GF-D8 (cell line): ENCODE data around the gene ATOSA.
A peak's percentile ranks its signal among the peaks of the same experiment; 100 is the strongest.

Experiments
- DNase-seq: peaks from one replicate; lab custom pipeline; 2025; lab: John Stamatoyannopoulos, UW

Gene ATOSA, protein sequence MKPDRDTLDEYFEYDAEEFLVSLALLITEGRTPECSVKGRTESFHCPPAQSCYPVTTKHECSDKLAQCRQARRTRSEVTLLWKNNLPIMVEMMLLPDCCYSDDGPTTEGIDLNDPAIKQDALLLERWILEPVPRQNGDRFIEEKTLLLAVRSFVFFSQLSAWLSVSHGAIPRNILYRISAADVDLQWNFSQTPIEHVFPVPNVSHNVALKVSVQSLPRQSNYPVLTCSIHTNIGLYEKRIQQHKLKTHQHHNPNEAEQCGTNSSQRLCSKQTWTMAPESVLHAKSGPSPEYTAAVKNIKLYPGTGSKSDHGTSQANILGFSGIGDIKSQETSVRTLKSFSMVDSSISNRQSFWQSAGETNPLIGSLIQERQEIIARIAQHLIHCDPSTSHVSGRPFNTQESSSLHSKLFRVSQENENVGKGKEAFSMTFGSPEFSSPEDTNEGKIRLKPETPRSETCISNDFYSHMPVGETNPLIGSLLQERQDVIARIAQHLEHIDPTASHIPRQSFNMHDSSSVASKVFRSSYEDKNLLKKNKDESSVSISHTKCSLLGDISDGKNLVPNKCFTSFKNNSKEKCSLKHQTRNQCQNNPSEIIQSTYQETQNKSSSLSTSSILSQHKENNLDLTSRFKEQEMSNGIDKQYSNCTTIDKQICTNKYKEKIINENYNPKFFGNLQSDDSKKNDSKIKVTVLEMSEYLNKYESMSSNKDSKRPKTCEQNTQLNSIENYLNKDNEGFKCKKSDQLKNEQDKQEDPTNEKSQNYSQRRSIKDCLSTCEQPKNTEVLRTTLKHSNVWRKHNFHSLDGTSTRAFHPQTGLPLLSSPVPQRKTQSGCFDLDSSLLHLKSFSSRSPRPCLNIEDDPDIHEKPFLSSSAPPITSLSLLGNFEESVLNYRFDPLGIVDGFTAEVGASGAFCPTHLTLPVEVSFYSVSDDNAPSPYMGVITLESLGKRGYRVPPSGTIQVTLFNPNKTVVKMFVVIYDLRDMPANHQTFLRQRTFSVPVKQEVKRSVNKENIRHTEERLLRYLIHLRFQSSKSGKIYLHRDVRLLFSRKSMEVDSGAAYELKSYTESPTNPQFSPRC

DNA sequence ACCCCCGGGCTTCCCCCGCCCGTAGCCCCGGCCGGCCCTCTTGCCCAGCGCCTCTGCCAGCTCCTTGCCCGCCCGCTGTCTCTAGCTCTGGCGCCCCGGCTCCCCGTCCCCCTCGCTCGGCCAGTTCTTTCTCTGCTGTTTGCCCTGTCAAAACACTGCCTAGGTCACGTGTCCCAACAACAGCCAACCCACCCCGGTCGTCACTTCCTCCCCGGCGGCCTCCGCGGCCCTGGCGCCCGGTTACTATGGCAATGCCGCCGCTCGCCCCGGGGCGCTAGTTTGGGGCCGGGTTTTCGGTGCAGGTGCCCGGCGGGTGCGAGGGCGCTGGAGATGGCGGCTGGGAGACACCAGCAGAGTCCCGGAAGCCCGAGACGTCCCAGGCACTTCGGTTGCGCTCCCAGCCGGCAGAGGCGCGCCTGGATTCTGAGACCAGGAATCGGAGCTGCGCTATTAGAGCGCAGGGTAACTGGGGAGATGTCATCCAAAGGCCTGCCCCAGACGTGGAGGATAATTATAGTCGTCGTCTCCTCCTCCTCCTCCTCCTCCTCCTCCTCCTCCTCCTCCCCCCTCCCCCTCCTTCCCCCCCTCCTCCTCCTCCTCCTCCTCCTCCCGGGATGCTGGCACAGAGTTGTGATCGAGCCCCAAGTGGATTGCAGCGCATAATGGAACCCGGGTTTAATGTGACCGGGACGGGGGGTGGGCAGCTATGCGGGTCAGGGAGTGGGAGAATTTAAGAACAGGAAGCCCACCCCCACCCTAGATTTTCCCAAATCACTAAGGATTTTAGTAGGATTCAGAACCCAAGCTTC is at the start of gene ATOSA:
ATOSA (minus strand) TSS at position 157 of the 809 bp plus-strand sequence. CDS start 1,367 bp downstream, outside the sequence.
- DNase-seq: peak; percentile 27

DNA sequence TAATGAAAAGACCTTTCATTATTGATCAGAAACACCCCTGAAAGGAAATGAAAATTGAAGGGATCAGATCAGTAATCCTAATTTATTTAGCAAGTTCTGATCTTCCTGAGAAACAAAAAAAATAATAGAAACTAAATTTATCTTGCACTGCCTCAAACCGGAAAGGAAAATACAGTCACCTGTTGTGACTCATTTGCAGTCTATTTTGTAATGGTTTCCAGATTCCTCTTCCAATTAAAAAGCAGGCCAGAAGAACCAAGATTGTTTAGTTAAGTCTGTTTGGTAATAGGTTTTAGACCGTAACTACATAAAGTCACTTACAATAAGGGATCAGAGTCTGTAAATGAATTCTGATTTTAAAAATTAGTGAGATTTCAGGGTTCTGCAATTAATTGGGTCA is 49.7 kb upstream of the ATOSA start:
- no peak for DNase-seq

DNA sequence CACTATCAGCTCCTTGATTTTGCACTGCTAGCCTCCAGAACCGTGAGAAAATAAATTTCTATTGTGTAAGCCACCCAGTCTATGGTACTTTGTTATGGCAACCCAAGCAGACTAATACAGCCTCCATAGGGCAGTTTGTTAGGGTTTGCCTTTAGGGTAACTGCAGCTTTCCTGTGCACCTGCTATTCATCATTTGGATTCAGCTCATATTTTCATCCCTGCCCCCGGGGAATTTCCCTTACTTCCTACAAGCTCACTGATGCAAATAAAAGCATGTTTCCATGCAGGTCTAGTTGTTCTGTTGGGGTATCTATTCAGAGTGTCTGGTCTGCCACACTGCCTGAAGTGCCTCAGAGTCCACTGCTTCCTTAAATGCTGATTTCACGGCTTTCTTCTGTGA is 48.6 kb upstream of the ATOSA start:
- no peak for DNase-seq

DNA sequence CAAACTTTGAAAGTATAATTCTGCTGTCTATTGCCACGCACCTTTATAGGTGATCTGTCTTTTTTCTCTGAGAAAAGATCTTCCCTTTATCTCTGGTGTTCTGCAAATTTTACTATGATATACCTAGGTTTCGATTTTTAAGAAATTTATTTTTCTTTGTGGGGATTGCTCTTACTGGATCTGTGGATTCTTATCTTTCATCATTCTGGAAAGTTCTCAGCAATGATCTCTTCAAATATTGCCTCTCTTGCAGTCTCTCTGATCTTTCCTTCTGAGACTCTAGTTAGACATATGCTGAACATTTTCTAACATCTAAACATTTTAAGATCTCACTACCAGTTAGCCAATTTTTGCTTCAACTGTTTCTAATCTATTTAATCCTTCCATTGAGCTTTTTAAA is 47.0 kb upstream of the ATOSA start:
- no peak for DNase-seq

DNA sequence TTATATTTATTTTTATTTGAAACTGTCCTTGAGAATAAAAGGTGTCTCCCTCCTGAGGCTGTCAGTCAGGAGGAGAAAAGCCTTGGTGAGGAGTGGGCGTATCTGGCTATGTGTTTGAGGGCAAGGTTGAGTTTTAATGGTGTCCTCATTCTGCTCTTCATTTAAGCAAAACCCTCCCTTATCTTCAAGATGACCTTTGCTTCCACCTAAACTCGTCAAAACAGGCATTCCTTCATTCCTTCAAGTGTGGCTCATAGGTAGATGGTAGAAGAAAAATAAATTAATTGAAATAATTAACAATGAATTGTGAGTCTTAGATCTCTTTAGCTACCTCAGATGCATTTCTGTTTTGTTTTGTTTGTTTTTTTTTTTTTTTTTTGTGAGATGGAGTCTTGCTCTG is 39.4 kb upstream of the ATOSA start:
- DNase-seq: no peak

DNA sequence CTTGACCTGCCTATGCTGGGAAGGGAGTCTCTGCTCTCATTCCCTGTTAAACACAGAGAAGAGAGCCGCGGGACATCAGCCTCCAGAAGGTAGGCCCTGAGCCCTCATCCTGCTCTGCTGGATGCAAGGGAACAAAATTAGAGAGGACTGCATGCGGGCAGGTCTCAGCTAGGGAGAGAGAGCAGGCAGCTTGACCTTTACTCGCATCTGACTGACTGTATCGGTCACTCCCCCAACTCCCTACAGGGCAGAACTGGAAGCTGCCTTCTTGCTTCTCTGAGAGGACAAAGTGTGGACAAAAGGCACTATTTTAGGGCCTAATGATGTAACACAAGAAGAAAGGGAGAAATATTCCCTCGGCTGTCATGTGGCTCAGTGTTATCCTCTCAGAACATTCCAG is 38.7 kb upstream of the ATOSA start:
- no peak for DNase-seq

DNA sequence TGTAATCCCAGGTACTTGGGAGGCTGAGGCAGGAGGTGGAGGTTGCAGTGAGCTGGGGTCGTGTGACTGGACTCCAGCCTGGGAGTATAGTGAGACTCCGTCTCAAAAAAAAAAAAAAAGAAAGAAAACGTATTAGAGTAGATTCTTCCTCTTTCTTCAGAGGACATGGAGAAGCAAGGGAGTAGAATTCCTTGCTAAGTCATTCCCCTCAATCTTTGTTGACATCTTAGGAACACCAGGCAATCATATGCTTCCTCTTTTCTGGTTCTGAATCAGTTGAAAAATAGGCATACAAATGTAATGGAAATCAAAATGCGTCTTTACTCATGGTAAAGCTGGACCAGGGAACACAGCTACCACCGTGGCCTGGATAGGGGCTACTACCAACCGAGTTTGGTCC is 38.3 kb upstream of the ATOSA start:
- no peak for DNase-seq

DNA sequence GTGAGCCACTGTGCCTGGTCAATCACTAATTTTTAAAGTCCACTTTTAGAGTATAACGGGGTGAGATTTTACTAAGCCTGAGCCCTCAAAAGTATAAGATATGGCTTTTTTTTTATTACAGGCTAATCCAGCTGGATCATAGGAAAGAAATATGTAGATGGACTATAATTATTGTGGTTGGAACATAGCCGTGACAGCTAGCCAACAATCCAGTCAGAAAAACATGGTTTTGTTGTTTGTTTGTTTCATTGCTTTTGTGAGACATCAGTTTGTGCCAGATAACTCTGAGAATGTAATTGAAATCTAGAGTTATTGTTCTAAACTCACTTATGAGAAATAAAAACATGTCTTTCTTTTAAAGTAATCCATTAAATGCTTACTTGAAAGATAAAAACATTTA is 37.3 kb upstream of the ATOSA start:
- no peak for DNase-seq

DNA sequence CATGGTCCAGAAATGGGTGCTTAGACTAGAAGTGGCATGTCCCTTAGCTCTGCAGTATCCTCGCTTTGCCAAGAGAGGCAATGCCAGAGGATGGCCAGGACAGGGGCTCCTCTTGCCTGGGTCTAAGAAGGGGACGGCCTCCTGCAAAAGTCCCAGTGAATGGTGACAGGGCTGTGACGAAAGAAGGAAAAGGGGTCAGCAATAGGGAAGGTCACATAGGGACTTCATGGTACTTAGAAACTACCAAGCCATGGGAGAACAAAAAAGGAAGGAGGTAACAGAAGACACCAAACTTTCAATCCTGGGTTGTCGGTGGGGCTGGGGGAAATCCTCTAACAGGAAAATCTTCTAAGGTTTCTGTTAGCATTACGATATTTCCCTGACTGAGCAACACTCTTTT is 36.2 kb upstream of the ATOSA start:
- no peak for DNase-seq

DNA sequence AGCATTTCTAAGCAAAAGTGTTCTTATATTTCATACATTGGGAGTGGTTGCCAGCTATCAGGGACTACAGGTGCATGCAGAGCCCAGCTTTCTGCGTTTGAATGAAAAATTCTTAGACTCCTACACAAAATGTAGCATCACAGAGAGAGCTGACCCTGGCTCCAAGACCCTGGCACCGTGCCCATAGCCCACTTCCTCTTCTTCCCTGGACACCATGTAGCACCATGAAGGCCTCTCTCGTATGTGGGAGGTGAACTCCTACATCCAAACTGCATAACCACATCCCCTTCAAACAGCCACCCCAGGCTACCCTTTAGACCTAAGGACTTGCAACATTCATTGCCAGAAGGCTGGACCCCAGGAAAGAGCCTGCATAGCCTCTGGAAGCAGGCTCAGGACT is 35.8 kb upstream of the ATOSA start:
- DNase-seq: no peak

DNA sequence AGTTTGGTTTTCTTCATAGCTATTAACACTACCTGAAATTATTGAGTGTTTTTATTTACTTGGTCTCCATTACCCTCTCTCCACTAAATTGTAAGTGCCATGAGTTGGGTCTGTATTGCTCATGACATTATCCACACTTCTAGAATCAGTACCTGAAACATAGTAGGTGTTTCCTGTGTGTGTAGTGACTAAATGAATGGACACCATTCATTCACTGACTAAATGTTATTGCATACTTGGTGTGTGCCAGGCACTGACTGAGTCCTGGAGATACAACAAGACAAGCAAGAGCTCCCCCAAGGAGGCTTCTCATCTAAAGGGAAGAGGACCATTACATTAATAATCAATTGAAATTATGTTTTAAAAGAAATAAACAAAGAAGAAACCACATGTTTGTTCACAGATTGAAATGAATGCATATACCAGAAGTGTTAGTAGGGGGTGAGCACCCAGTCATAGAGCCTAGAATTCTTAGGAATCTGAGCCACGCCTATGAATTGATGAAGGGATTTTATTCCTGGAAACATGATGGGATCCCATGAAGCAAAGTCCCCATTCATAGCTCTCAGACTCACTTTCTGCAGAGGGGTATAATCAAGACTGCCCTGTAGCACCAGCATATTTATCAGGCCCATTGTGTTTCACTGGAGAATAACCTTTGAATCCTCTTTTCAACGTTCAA is 31.7 kb upstream of the ATOSA start:
- no peak for DNase-seq

DNA sequence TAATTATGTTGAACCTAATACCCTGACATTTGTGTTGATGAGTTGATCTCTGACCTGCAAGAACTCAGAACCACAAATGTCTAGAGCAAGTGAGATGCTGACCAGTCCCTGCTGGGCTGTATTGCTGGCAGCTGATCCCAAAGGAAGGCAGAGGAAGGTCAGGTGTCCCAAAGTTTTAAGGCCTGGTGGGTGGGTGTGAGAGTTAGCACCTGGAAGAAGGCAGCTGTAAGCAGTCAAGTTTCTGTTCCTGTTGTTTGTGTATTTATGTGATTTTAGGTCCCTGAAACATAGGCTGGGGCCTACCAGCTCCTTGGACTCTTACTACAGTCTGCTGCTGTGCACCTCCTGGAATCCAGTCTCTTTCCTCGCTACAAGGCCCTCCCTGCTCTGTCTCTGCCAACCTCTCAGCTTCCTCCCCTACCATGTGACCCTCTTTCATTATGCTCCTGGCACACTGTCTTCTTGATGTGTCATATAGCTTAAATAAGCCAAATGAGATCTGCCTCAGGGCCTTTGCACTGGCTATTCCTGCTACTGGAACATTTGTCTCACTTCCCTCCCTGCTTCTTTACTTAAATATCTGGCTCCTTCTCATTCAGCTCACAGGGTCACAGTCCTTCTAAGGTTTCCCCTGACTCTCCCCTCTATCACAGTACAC is 31.0 kb upstream of the ATOSA start:
- DNase-seq: no peak

DNA sequence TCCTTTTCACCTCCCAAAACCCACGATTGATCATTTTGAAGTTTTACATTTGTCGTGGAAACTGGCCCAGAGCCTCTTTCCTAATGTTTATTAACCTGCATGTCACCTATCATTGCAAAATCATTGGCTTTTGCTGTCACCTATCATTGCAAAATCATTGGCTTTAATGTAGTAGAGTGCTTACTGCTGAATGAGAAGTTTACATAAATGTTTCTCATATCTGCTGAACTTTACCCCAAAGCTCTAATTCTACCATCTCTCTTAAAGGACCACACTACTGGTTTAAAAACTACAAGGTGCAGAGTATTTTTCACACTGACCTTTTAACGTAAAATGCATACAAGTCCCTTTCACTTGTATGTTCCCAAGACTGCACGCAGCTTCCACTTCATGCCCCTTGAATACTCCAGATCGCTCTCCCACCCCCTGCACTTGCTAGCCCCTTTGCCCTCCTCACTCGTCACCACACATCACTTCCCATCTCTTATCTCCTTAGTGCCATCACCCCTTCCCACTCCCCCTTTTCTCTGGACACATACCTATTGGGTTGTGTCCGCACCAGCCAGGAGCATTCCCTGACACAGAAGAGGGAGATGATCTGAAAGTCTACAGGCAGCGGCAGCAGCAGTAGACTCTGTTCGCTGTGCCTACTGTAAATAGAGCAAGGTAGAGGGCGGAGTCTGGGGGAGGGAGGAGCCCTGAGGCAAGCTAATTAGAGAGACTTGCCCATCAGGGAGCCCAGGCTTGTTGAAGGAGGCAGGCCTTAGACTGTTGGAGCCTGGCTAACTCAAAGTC is 30.2 kb upstream of the ATOSA start:
- no peak for DNase-seq

DNA sequence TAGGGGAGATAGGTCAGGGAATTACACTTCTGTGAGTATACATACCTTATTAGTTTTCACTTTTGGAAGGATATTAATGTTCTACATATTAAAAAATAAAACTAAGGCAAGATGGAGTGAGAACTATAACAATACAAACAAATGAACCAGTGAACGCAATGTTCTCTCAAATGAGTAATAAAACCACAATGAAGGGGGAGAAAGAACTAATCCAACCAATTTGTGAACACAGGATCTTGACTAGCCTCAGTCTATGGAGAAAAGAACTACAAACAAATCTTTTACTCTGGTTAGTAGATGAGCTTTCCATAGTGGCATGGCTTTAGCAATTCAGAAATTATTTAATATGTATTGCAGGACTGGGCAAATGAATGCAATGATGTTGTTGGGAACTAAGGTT is 26.9 kb upstream of the ATOSA start:
- DNase-seq: no peak

DNA sequence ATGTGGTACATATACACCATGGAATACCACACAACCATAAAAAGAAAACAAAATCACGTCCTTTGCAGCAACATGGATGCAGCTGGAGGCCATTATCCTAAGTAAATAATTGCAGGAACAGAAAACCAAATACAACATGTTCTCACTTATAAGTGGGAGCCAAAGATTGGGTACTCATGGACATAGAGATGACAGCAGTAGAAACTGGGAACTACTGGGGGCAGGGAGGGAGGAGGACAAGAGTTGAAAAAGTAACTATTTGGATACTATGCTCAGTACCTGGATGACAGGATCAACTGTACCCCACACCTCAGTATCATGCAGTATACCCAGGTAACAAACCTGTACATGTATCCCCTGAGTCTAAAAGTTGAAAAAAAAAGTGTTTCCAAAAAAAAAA is 23.2 kb upstream of the ATOSA start:
- DNase-seq: no peak

DNA sequence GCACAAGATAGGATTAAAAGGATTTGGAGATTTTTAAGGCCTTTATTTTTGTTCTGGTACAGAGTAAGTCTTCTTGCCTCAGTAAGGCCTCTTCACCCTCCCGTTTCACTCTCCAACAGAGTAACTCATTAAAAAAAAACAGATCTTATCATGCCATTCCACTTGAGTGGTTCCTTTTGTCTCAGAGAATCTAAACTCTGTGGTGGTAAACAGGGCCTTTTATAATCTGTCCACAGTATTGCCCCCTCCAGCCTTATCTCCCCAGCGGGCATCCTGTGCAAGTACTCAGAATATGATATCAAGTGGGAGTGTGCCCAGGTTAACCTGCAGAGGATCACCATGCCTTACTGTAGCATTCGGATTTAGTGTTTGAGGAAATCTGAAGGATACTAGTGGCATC is 20.3 kb upstream of the ATOSA start:
- no peak for DNase-seq

DNA sequence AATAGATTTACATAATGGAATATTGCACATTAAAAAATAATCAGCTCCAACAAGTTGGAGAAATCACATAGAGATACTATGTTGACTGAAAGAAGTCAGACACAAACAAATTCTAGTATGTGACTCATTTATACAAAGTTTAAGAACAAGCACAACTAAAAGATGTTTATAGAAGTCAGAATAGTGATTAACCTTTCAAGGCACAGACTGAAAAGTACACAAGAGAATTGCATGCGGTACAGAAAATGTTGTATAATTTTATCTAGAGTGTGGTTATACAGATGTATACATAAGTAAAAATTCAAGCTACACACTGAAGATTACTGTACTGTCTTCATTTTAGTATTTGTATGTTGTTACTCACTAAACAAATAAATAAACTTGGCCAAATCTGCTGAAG is 19.3 kb upstream of the ATOSA start:
- DNase-seq: no peak

DNA sequence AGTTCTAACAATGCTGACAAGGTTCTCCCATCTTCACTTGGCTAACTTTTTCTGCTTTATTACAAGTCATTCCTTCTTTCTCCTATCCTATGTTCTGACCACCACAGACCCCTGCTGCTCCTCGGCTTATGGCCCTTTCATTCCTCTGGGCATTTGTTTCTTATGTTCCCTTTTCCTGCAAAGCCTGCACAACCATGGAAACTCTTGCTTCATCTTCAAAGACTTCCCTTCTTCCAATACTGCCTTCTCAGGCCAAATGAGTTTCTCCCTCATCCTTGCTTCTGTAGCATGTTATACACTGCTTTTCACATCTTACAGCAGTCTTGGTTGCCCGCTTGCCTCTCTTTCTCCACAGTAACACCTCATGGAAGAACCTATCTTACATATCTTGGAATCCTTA is 17.9 kb upstream of the ATOSA start:
- DNase-seq: no peak

DNA sequence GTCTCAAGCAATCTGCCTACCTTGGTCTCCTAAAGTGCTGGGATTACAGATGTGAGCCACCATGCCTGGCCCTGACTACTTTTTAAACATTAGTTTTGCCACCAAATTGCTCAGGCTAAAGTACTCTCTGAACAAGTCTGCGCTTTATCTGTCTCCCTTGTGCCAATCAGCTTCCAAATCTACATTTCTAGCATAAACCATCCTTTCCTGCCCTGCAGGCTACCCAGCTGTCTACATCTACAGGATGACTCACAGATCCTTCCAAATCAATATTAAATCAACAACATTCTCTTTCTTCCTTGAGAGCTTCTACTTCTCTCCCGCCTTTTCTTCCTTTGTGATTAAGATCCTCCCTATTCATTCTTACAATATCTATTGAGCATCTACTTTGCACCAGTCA is 16.0 kb upstream of the ATOSA start:
- no peak for DNase-seq

DNA sequence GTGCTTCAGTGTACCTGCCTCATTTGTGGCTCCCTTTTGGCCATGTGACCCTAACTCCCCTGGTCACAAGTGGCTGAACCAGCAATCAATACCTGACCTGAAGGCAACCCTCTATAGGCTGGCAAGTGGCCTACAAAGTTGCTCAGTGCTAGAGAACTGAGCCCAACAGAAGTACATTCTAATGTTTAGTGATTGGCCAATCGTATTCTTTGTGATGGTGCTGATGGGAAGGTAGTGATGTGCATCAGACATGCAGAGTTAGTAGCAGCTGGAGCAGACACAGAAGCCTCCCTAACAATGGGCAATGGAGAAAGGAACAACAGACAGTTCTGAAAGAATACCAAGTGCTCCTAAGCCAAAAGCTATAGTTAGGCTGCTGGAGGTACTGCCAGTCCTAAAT is 10.4 kb upstream of the ATOSA start:
- no peak for DNase-seq
